GM21786 (cell line): ENCODE results near the gene CORIN.
A peak's percentile ranks its signal among the peaks of the same experiment; 100 is the strongest.

Experiments
- ATAC-seq: cut with Tn5 transposase; IDR thresholded peaks from one replicate; pipeline ENCODE4 v1.9.1; 2021; ENCODE audit not compliant: unreplicated experiment

The CORIN gene

GRCh38 chr4:47837908-47838294 lies at the start of gene CORIN:
TSS of gene CORIN (minus strand) at chr4:47838067. CDS start at chr4:47837949, 118 bp downstream.
- no peak for ATAC-seq

- ATAC-seq: no peak
Measured at GRCh38 chr4:47882228-47882627, 44.4 kb upstream of the CORIN start.

GRCh38 chr4:47879458-47879857 lies 41.6 kb upstream of the CORIN start:
- no peak for ATAC-seq

GRCh38 chr4:47876784-47877546 lies 39.1 kb upstream of the CORIN start:
- no peak for ATAC-seq

- ATAC-seq: no peak
Measured at GRCh38 chr4:47876310-47876709, 38.4 kb upstream of the CORIN start.

- no peak for ATAC-seq
Measured at GRCh38 chr4:47873877-47874541, 36.1 kb upstream of the CORIN start.

GRCh38 chr4:47863486-47863885 lies 25.6 kb upstream of the CORIN start:
- ATAC-seq: no peak

- no peak for ATAC-seq
Measured at GRCh38 chr4:47862297-47862696, 24.4 kb upstream of the CORIN start.

GRCh38 chr4:47860305-47860704 lies 22.4 kb upstream of the CORIN start:
- ATAC-seq: no peak

GRCh38 chr4:47858006-47858405 lies 20.1 kb upstream of the CORIN start:
- no peak for ATAC-seq

GRCh38 chr4:47856713-47857112 lies 18.8 kb upstream of the CORIN start:
- ATAC-seq: no peak

GRCh38 chr4:47855350-47855749 lies 17.5 kb upstream of the CORIN start:
- ATAC-seq: no peak

GRCh38 chr4:47852136-47852535 lies 14.3 kb upstream of the CORIN start:
- ATAC-seq: no peak

- no peak for ATAC-seq
Measured at GRCh38 chr4:47849466-47849865, 11.6 kb upstream of the CORIN start.

GRCh38 chr4:47848041-47848440 lies 10.2 kb upstream of the CORIN start:
- ATAC-seq: no peak

GRCh38 chr4:47842985-47843384 lies 5.1 kb upstream of the CORIN start:
- ATAC-seq: no peak

- ATAC-seq: no peak
Measured at GRCh38 chr4:47840291-47840690, 2.4 kb upstream of the CORIN start.

- ATAC-seq: peak; percentile 63
Measured at GRCh38 chr4:47839259-47839658, 1.4 kb upstream of the CORIN start.

GRCh38 chr4:47838445-47838844 lies 578 bp upstream of the CORIN start:
- no peak for ATAC-seq

- ATAC-seq: peak; percentile 52
Measured at GRCh38 chr4:47837094-47837907, 566 bp downstream of the CORIN start.

- ATAC-seq: peak; percentile 66
Measured at GRCh38 chr4:47836641-47837093, 1.2 kb downstream of the CORIN start.

GRCh38 chr4:47835494-47835893 lies 2.4 kb downstream of the CORIN start:
- ATAC-seq: no peak
